Renal cortex interstitium (tissue), 11 donors: ENCODE results near the gene CDK6. TPM values are rescaled to one million over a fixed set of nuclear protein-coding genes. Genes with fewer than 3 reads are reported as not detected.

Experiments
- DNase-seq, 11 donors: peaks; one replicate each; pipeline ENCODE4 v3.0.0-alpha.2; 2013; ENCODE audit warnings: low read depth in 9 of 11, low spot score in 4 of 11; ENCODE audit errors: extremely low read depth in 1 of 11
- polyA plus RNA-seq, 3 donors: library from polyadenylated mRNA; unstranded; fragments of 120-200 nt; gene quantifications; one replicate each; pipeline ENCODE4 v1.2.1, GENCODE V29; 2013; ENCODE audit not compliant: insufficient read length in 3 of 3

Gene CDK6
- polyA plus RNA-seq, 3 donors = 46.1 to 51.2 (median 46.6) TPM

GRCh38 chr7:92680442-92680841 is 155.9 kb downstream of the CDK6 start:
- no peak for DNase-seq

GRCh38 chr7:92678291-92678920 is 158.0 kb downstream of the CDK6 start:
- no peak for DNase-seq

- DNase-seq = no peak
Observed at GRCh38 chr7:92674379-92674778, 162.0 kb downstream of the CDK6 start.

GRCh38 chr7:92671505-92672169 is 164.7 kb downstream of the CDK6 start:
- no peak for DNase-seq

DNA sequence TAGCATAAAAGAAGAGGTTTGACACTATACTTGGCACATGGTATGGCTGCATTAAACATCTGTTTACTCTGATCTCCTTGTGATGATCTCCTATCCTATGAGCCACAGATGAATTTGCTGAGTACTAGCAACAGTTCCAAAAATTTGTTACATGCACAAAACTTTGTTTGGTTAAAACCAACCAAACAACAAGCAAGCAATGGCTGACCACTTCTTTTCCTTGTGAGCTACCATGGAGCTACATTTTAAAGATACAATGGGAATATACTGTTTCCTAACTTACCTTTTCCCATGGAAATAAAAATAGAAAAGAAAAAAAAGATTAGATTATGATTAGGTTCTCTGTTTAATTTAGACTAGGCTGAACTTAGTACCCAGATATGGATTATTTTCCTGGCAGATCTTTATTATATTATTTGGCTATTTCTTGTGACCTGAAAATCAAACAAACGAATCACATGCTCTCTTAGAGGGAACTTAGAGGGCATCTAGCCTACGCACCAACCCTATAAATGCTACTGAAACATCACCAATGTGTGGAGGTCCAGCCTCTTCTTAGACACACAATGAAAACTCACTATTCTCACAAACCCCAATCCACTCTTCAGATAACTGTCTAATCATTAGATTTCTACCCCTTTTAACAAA is 166.0 kb downstream of the CDK6 start:
- no peak for DNase-seq

- no peak for DNase-seq
Observed at GRCh38 chr7:92669616-92670165, 166.7 kb downstream of the CDK6 start.

GRCh38 chr7:92668564-92668963 is 167.8 kb downstream of the CDK6 start:
- DNase-seq = no peak

DNA sequence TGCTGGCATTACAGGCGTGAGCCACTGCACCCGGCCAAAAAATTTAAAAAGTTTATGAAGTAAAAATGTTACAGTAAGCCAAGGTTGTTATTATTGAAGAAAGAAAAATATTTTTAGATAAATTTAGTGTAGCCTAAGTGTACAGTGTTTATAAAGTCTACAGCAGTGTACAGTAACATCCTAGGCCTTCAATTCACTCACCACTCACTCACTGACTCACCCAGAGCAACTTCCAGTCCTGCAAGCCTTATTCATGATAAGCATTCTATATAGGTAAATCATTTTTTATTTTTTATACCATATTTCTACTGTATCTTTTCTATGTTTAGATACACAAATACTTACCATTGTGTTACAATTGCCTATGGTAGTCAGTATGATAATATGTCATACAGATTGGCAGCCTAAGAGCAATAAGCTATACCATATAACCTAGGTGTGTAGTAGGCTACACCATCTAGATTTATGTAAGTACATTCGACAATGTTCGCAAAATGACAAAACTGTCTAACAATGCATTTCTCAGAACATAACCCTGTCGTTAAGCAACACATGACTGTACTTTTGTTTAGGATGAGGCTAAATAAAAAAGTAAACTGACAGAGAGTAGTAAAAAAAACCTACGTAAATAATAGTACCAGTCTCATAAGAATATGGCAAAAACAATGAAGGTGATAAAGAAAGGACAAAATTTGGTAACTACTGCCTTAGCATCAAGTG is 168.4 kb downstream of the CDK6 start:
- DNase-seq = no peak

DNA sequence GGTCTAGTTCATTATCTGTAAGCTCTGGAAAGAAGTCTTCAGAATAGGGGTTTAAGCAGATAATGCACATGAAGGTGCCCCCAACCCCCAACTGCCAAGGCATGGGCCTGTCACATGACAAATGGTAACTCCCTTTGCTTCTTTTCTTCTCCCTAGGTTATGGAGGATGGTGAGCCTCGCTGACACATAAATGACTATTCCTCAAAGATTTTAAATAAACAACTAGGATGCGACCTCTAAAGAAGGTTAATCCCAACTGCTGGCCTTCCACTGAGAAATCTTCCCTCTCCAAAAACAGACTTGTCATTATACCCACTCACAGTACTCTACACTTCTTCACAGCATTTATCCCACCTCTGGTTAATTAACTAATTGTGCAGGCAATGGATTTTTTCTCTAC is 170.4 kb downstream of the CDK6 start:
- no peak for DNase-seq

DNA sequence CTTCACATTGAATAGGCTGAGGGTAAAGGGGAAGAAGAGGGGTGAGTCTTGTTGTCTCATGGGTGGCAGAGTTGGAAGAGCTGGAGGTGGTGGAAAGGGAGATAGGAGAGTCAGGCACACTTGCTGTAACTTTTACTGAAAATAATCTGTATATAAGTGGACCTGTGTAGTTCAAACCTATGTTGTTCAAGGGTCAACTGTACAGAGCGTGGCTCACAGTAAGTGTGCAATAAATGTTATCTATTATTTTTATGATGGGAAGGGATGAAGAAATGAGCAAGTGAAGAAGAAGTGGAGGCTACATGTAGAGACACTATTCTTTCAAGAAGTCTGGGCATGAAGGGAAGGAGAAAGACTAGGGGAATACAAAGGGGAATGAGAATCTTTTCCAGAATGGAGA is 174.7 kb downstream of the CDK6 start:
- no peak for DNase-seq

DNA sequence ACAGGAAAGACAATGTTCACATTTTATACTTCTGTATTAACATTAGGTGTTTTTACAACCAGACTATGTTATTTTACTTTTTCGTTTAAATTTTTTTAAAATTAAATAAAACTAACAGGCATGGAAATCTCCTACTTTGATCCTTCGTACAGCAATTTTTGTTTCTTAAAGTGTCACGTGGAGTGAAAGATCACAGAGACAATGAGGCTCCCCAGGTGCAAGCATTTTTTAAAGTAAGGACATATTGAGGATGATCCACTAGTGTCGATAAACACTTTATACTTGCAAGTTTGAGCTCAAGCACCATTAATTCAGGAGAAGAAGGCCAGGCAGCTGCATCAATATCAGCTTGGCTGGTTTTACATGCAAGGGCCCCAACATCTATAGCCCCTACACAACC is 177.7 kb downstream of the CDK6 start:
- DNase-seq = no peak

- no peak for DNase-seq
Observed at GRCh38 chr7:92657391-92657790, 179.0 kb downstream of the CDK6 start.

GRCh38 chr7:92656121-92656520 is 180.3 kb downstream of the CDK6 start:
- no peak for DNase-seq

DNA sequence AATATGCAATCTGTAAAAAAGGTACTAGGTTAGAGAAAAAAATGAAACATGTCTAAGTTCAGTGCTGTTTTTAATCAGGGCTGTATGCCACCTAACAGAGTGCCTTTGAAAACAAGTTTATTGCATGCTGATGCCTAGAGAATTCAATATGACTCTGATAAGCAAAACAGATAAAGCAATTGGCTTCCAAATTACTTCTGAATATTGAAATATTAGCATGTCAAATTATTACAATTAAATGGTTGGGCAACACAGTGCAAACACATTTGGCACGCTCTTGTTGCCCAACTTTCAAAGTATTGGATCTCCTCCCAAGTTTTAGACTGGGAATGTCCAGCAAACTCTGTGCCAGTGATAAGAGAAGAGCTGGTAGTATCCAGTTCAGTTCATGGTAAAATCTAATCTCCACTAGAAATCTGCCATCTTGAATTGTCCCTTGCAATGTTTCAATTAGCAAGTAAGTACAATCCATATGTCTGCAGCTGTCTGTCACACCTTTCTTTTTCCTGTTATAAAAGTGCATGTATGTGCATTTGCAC is 181.0 kb downstream of the CDK6 start:
- DNase-seq = no peak

DNA sequence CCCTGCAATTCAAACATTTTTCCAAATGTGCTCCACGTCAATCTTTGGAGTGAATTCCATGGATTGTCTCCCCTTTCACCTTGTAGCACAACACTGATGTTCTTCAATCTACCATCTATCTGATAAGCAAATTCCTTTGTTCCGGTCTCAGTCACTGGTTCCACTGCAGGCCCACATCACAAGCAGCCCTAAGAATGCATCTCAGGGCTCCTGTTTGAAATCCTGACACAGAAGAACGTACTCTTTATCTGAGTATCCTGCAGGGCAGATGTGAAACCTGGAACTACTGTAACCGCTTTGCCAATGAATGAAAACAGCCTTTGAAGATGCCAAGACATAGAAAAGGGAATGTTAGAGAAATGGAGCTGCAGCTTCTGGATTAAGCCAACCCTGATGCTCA is 183.2 kb downstream of the CDK6 start:
- DNase-seq = no peak

DNA sequence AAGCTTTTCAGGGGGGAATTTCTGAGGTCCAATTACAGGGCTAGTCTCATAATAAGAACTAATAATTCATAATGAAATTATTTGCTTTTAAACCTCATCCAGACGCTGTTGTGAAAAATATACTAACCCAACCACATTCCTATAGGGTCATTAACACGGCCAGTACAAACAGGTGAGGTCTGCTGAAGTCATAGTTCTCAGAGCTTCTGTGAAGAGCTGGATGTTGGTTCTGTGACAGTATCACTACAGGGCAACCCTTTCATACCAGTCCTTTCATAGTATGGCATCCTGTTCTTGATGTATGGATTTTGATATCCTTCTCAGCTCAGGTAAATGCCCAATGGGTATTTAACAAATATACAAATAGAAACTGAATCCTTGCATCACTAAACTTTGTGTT is 183.8 kb downstream of the CDK6 start:
- DNase-seq = no peak

DNA sequence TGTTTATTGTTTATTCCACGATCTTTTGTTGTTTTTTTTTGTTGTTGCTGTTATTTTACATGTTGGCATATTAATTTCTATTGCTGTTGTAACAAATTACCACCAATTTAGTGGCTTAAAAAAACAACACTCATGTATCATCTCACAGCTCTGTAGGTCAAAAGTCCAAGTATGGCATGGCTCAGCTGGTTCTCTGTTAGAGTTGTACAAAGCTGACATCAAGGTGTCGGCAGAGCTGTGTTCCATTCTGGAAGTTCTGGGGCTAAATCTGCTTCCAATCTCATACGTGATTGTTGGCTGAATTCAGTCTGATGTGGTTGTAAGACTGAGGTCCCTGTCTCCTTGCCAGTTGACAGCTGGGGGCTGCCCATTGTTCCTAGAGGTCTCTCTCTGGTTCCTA is 186.0 kb downstream of the CDK6 start:
- no peak for DNase-seq

DNA sequence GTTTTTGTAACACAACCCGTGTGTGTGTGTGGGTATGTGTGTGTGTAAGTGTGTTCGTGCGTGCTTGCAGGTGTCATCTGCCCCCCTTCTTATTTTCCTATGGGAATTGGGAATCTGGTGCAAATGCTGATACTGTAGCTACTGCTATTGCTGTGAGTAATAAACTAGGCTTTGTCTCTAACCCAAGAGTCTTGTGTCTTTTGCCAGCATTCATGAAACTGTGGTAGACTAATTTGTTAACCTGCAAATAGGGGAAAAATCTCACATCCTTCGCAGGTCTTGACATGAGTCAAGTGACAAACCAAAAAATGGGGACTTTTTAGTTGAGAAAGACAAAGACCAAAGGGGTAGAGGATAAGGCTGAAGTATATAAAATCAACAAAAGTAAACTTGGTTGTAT is 188.3 kb downstream of the CDK6 start:
- DNase-seq = no peak

DNA sequence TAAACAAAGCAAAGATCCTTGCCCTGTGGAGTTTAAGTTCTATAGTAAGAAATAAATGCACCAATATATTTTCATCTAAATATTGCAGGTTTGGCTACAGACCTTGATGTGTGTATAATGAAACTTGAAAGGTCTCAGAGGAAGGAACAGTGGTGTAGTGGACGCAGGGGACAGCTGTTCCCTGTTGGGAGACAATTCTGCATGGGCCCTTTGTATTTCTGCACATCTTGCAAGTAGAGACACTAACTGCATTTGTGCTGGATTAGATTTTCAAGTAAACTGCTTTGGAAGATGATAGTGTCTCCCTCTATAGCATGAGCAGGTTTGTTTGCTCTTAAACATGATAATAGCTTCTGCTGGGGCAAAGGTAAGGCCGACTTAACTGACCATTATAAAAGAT is 188.7 kb downstream of the CDK6 start:
- no peak for DNase-seq
